GM12874 (cell line): Measurements from ENCODE around the gene PDIA4.

Experiments used
- TF ChIP-seq, protein P1 (sequence below): IDR thresholded peaks from 2 replicates; pipeline ENCODE4 v1.5.1; 2011; ENCODE audit warnings: low read depth, mild to moderate bottlenecking, control low read depth, low read length, moderate library complexity; ENCODE audit not compliant: insufficient read depth

The PDIA4 gene

DNA sequence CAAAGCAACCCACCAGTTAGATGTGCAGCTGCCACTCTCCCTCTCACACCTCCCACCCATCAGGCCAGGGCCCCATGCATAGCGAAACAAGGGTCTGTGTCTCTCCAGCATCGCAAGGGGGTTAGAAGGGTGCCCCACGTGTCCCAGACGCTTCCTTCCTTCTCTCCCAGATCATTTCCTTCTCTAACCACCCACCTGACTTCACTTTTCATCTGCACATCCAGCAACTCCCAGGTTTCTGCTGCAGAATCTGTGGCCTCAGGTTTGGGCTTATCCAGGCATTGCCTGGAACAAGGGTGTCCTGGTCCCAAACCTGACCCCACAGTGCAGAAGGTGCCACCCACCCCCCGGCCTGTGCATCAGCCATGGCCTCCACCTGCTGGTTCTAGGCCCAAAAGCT is 14.4 kb downstream of the PDIA4 start:
- TF ChIP-seq, protein P1, sequence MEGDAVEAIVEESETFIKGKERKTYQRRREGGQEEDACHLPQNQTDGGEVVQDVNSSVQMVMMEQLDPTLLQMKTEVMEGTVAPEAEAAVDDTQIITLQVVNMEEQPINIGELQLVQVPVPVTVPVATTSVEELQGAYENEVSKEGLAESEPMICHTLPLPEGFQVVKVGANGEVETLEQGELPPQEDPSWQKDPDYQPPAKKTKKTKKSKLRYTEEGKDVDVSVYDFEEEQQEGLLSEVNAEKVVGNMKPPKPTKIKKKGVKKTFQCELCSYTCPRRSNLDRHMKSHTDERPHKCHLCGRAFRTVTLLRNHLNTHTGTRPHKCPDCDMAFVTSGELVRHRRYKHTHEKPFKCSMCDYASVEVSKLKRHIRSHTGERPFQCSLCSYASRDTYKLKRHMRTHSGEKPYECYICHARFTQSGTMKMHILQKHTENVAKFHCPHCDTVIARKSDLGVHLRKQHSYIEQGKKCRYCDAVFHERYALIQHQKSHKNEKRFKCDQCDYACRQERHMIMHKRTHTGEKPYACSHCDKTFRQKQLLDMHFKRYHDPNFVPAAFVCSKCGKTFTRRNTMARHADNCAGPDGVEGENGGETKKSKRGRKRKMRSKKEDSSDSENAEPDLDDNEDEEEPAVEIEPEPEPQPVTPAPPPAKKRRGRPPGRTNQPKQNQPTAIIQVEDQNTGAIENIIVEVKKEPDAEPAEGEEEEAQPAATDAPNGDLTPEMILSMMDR = no peak

DNA sequence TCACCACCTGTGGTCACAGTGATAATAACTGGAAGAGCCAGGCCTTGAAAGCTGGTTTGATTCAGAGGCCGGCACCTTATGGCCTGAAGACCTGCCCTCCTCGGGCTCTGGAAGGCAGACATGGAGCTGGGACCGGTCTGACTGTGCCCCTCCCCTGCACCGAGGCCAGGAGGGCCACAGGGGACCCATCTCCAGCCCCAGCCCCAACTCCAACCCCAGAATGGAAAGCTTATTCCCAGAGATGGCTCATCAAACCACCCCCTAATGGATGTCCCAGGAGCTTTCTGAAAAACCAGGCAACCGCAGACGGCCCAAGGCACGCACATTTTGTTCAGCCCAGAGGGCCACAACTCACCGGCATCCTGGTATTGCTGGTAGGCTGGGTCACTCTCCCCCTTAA is 16.8 kb downstream of the PDIA4 start:
- TF ChIP-seq, protein P1 = no peak

GRCh38 chr7:149010451-149010850 is 17.9 kb downstream of the PDIA4 start:
- TF ChIP-seq, protein P1 = no peak

- TF ChIP-seq, protein P1 = no peak
Observed at GRCh38 chr7:149009527-149009926, 18.8 kb downstream of the PDIA4 start.

DNA sequence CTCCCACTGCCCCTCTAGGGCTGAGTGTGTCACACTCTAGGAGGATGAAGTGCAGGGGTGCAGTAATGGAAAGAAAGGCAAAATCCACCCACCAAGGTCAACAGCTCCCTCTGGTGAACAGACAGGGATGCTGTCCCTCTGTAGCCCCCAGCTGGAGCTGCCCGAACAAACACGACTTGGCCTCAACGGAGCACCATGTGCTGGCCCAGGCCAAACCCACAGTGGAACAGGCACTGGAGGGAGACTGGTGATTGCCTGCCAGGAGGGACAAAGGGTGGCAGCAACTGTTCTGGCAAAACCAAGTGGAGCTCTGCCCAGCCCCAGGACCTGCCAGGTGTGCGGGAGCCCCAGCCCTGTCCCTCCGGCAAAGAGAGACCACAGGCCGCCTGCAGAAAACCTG is 20.7 kb downstream of the PDIA4 start:
- TF ChIP-seq, protein P1 = no peak

- TF ChIP-seq, protein P1 = no peak
Observed at GRCh38 chr7:149007146-149007545, 21.2 kb downstream of the PDIA4 start.

- TF ChIP-seq, protein P1 = no peak
Observed at GRCh38 chr7:149006345-149006725, 22.0 kb downstream of the PDIA4 start.
